CD4-positive, CD25-positive, alpha-beta regulatory T cell (primary cell): Measurements from ENCODE around the gene SLAMF1. TPM values are rescaled to one million over a fixed set of nuclear protein-coding genes. Genes with fewer than 3 reads are reported as not detected.
"Not testable (repeated sequence)": the region's sequence is repeated elsewhere in the genome, so short reads cannot be mapped to it uniquely, and the experiment has no call there.

ENCODE experiments used
- ATAC-seq, 2 donors: fragments of 150-1000 bp; cut with Tn5 transposase; one replicate each; pipeline ENCODE4 v1.10.0; 2021; ENCODE audit warnings: low read depth in 2 of 2, moderate number of reproducible peaks in 2 of 2, moderate library complexity in 1 of 2
- DNase-seq, 3 donors: peaks; one replicate each; pipeline versions ENCODE4 v3.0.0 to v3.0.0-alpha.2; 2012 to 2022; ENCODE audit warnings: mixed read lengths in 1 of 3
- H3K27ac ChIP-seq: one replicate; pipeline ENCODE4 v1.7.0; 2013; ENCODE audit warnings: mild to moderate bottlenecking, low read length; ENCODE audit not compliant: insufficient read depth, poor library complexity, severe bottlenecking
- H3K27me3 ChIP-seq: one replicate; pipeline ENCODE4 v1.7.0; 2013; ENCODE audit warnings: low read length; ENCODE audit not compliant: control insufficient read depth, insufficient read depth
- H3K36me3 ChIP-seq: one replicate; pipeline ENCODE4 v1.7.0; 2013; ENCODE audit warnings: mild to moderate bottlenecking, low read length, moderate library complexity; ENCODE audit not compliant: control insufficient read depth, insufficient read depth
- H3K4me1 ChIP-seq: 2 replicates; pipeline ENCODE4 v1.7.0; 2013; ENCODE audit warnings: mild to moderate bottlenecking, low read length; ENCODE audit not compliant: insufficient read depth, control insufficient read depth, poor library complexity, severe bottlenecking
- H3K4me3 ChIP-seq: one replicate; pipeline ENCODE4 v1.7.0; 2013; ENCODE audit warnings: low read depth, mild to moderate bottlenecking, low read length, moderate library complexity
- H3K9me3 ChIP-seq, 2 experiments: 1 replicate in 1 of 2; 2 replicates in 1 of 2; pipeline ENCODE4 v1.7.0; 2013; ENCODE audit warnings: low read length in 2 of 2, mild to moderate bottlenecking in 1 of 2, moderate library complexity in 1 of 2; ENCODE audit not compliant: control insufficient read depth in 2 of 2
- H3K27ac Mint-ChIP-seq, 3 donors: one replicate each; pipeline ENCODE4 v1.8.0; 2020 to 2022; ENCODE audit warnings: mild to moderate bottlenecking in 3 of 3, mixed read lengths in 3 of 3, moderate library complexity in 2 of 3
- H3K27me3 Mint-ChIP-seq: one replicate; pipeline ENCODE4 v1.8.0; 2022; ENCODE audit warnings: mild to moderate bottlenecking, mixed read lengths
- H3K36me3 Mint-ChIP-seq: one replicate; pipeline ENCODE4 v1.8.0; 2020; ENCODE audit warnings: mixed read lengths
- H3K4me1 Mint-ChIP-seq, 4 donors: one replicate each; pipeline ENCODE4 v1.8.0; 2020 to 2022; ENCODE audit warnings: mixed read lengths in 4 of 4, mild to moderate bottlenecking in 1 of 4
- H3K4me3 Mint-ChIP-seq, 4 donors: one replicate each; pipeline ENCODE4 v1.8.0; 2020 to 2022; ENCODE audit warnings: mild to moderate bottlenecking in 4 of 4, mixed read lengths in 4 of 4, moderate library complexity in 3 of 4
- H3K9me3 Mint-ChIP-seq, 7 donors: one replicate each; pipeline ENCODE4 v1.8.0; 2020 to 2022; ENCODE audit warnings: mixed read lengths in 7 of 7, mild to moderate bottlenecking in 3 of 7, moderate library complexity in 2 of 7
- polyA plus RNA-seq, 4 donors: library from polyadenylated mRNA; unstranded; fragments of 300-500 nt; fragmentation: Illumina TruSeq; gene quantifications; one replicate each; pipeline ENCODE4 v1.2.3, GENCODE V29; 2021
- total RNA-seq: library from RNA; stranded (reverse); gene quantifications from one replicate; pipeline ENCODE4 v1.2.3, GENCODE V29; 2022

SLAMF1 gene
- total and polyA plus RNA-seq, 5 donors from 2014 or later = 33.5 to 70.3 (median 44.2) TPM

DNA sequence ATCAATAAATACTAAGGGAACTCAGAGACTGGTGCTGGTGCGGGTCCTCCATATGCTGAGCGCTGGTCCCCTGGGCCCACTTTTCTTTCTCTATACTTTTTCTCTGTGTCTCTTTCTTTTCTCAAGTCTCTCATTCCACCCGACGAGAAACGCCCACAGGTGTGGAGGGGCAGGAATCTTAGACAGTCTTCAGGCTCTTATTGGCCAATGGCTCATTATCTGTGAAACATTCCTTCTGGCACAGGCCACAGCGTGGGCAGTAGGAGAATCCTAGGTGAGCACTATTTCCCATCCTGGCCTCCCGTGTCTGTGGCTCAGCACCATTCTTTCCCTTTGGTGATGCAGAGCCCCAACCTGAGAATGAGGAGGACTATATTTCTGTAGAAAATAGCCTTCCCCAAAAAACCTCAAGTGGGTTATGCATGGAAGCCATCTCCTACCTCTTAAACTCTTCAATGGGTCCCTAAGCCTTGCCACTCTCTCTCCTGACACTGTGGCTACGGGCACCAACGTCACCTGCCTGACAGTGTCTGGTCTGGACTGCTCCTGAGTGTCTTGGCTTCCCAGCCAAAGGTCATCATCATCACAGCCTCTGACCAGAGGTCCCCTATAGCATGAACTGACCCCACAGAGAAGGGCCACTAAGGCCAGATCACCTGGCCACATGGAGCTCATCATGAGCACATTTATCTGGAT is 6.2 kb upstream of the SLAMF1 start:
- no peaks in the 10 kb centered on the region for H3K36me3 Mint-ChIP-seq
- peaks cover 33 to 82% (median 53%) of the 10 kb centered on the region in 4 donors for H3K4me1 Mint-ChIP-seq
- peak overlapping the region; percentile 60 to 85 (median 61) for H3K27ac Mint-ChIP-seq
- H3K9me3 ChIP-seq = no peaks in the 10 kb centered on the region
- DNase-seq (no peak), ATAC-seq (no peak)
- no peak overlapping the region for H3K4me3 ChIP-seq
- no peak overlapping the region for H3K27ac ChIP-seq
- peaks cover 0 to 2% (median 0%) of the 10 kb centered on the region in 7 donors for H3K9me3 Mint-ChIP-seq
- H3K27me3 ChIP-seq = no peaks in the 10 kb centered on the region
- no peaks in the 10 kb centered on the region for H3K36me3 ChIP-seq
- H3K4me1 ChIP-seq = peaks cover 31% of the 10 kb centered on the region
- no peaks in the 10 kb centered on the region for H3K27me3 Mint-ChIP-seq
- H3K4me3 Mint-ChIP-seq = peak overlapping the region in 3 of 4 donors; percentile 2 to 19 (median 5)

- ATAC-seq, DNase-seq, H3K9me3 ChIP-seq, H3K27me3 ChIP-seq, H3K9me3 Mint-ChIP-seq, H3K36me3 ChIP-seq, H3K36me3 Mint-ChIP-seq, H3K27me3 Mint-ChIP-seq: not testable (repeated sequence)
- H3K4me1 ChIP-seq = peaks cover 32% of the 10 kb centered on the region
- Mint-ChIP-seq H3K4me3 (peak overlapping the region in 2 of 4 donors; percentile 42 to 52), H3K4me1 (peaks cover 30 to 81% (median 52%) of the 10 kb centered on the region in 4 donors), H3K27ac (peak overlapping the region; percentile 60 to 88 (median 85))
- H3K27ac ChIP-seq = peak overlapping the region; percentile 18
- peak overlapping the region; percentile 39 for H3K4me3 ChIP-seq
These were observed 5.3 kb upstream of the SLAMF1 start for GRCh38 chr1:160652065-160652641.

GRCh38 chr1:160651433-160652064 is 4.7 kb upstream of the SLAMF1 start:
- no peaks in the 10 kb centered on the region for H3K36me3 ChIP-seq
- Mint-ChIP-seq H3K9me3 (peaks cover 0 to 2% (median 0%) of the 10 kb centered on the region in 7 donors), H3K27me3 (no peaks in the 10 kb centered on the region), H3K4me1 (peaks cover 24 to 79% (median 48%) of the 10 kb centered on the region in 4 donors), H3K4me3 (peak overlapping the region in 3 of 4 donors; percentile 3 to 52 (median 42)), H3K27ac (peak overlapping the region; percentile 60 to 88 (median 85)), H3K36me3 (no peaks in the 10 kb centered on the region)
- H3K4me3 ChIP-seq = peak overlapping the region; percentile 39
- ATAC-seq (peak; percentile 52 to 58), DNase-seq (no peak)
- H3K27ac ChIP-seq = peak overlapping the region; percentile 18
- no peaks in the 10 kb centered on the region for H3K9me3 ChIP-seq
- H3K27me3 ChIP-seq = no peaks in the 10 kb centered on the region
- peaks cover 30% of the 10 kb centered on the region for H3K4me1 ChIP-seq

GRCh38 chr1:160647329-160647720 is 481 bp upstream of the SLAMF1 start:
- Histone ChIP-seq H3K9me3 (no peaks in the 10 kb centered on the region), H3K36me3 (no peaks in the 10 kb centered on the region), H3K27ac (peak overlapping the region; percentile 78), H3K4me3 (peak overlapping the region; percentile 99), H3K27me3 (no peaks in the 10 kb centered on the region), H3K4me1 (peaks cover 43% of the 10 kb centered on the region)
- ATAC-seq = peak; percentile 12 to 27
- peaks cover 24 to 80% (median 52%) of the 10 kb centered on the region in 4 donors for H3K4me1 Mint-ChIP-seq
- H3K4me3 Mint-ChIP-seq = peak overlapping the region; percentile 99 to 100 (median 99)
- no peak for DNase-seq
- H3K27me3 Mint-ChIP-seq = no peaks in the 10 kb centered on the region
- H3K9me3 Mint-ChIP-seq = peaks cover 0 to 2% (median 0%) of the 10 kb centered on the region in 7 donors
- H3K27ac Mint-ChIP-seq = peak overlapping the region; percentile 94 to 98 (median 96)
- peaks cover 19% of the 10 kb centered on the region for H3K36me3 Mint-ChIP-seq

DNA sequence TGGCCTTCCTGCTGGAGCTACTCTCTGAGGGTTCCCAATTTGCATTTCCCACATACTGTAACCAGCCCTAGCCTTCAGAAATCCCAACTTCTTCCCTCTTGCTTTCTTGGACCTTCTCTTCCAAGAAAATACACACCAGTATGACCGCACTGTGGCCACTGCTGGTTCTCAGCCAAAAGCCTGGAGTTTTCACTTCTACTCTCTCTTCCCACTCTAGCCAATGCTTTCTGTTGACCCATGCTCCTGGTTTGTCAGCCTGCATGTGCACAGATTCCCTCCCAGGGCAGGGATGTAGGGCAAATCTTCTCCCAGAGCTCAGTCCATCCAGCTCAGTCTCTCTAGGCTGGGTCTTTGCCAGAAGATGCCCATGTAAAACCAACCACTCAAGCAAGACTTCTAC is 664 bp downstream of the SLAMF1 start:
- Mint-ChIP-seq H3K9me3 (peaks cover 0 to 2% (median 0%) of the 10 kb centered on the region in 7 donors), H3K27me3 (no peaks in the 10 kb centered on the region), H3K36me3 (peaks cover 19% of the 10 kb centered on the region), H3K27ac (peak overlapping the region; percentile 94 to 98 (median 96)), H3K4me1 (peaks cover 23 to 79% (median 54%) of the 10 kb centered on the region in 4 donors), H3K4me3 (peak overlapping the region; percentile 99 to 100 (median 99))
- DNase-seq = no peak
- Histone ChIP-seq H3K27ac (peak overlapping the region; percentile 78), H3K4me3 (peak overlapping the region; percentile 99), H3K36me3 (no peaks in the 10 kb centered on the region), H3K9me3 (no peaks in the 10 kb centered on the region), H3K4me1 (peaks cover 47% of the 10 kb centered on the region), H3K27me3 (no peaks in the 10 kb centered on the region)
- no peak for ATAC-seq

DNA sequence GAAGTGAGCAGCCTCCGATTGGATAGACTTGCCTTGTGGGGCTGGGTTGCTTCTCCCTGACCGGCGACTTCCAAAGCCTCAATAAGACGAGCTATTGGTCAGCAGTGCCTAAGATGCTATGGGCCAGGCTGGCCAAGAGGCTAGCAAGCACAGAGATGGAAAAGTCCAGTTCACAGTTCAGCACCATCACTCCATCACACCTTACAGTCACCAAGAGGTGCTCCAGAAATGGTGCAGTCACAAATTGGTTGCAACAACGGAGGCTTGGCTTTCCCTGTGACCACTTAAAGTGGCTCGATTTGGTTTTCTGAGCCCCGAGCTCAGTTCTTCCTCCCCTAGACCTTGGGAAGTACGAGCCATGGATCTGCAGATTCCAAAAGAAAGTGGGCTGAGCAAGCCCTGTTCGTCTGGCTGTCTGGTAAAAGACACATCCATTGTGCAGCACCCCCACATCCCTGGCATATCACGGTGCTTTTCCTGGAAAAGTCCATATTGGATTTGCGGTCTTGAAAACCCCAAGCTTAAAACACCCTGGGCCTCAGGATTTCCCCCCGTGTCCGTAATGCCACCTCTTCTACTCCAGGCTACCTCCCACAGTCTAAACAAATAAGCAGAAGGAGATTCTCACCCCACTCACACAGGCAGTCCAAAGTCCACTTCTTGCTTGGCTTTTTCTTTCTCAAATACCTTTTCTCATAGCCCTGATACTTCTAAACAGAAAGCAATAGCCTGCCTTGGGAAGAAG is 1.3 kb downstream of the SLAMF1 start:
- Mint-ChIP-seq H3K4me1 (peaks cover 20 to 79% (median 52%) of the 10 kb centered on the region in 4 donors), H3K9me3 (peaks cover 0 to 2% (median 0%) of the 10 kb centered on the region in 7 donors), H3K4me3 (peak overlapping the region; percentile 99 to 100 (median 99)), H3K27me3 (no peaks in the 10 kb centered on the region), H3K36me3 (peaks cover 19% of the 10 kb centered on the region), H3K27ac (peak overlapping the region; percentile 94 to 98 (median 96))
- ATAC-seq (no peak), DNase-seq (no peak)
- Histone ChIP-seq H3K27me3 (no peaks in the 10 kb centered on the region), H3K4me3 (peak overlapping the region; percentile 99), H3K36me3 (no peaks in the 10 kb centered on the region), H3K9me3 (no peaks in the 10 kb centered on the region), H3K4me1 (peaks cover 51% of the 10 kb centered on the region), H3K27ac (peak overlapping the region; percentile 78)

DNA sequence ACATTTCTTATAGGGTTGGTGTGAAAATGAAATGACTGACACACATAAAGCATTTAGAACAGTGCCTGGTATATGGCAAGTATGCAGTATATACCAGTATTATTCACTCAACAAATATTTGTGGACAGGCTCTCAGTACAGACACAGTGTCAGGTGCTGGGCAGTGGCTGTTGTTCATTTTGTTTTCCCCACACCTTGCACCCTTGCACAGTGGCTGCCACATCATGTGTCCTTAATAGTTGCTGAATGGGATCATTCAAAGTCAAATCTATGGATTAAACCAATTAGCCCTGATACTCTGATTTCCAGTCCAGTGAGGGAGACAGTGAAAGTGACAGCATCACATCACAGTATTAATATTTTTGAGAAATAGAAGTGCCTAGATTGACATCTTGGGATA is 2.4 kb downstream of the SLAMF1 start:
- no peak for DNase-seq
- peak overlapping the region; percentile 99 for H3K4me3 ChIP-seq
- no peaks in the 10 kb centered on the region for H3K36me3 ChIP-seq
- Mint-ChIP-seq H3K4me1 (peaks cover 30 to 83% (median 57%) of the 10 kb centered on the region in 4 donors), H3K9me3 (peaks cover 0 to 2% (median 0%) of the 10 kb centered on the region in 7 donors), H3K27ac (peak overlapping the region; percentile 94 to 98 (median 96)), H3K4me3 (peak overlapping the region; percentile 99 to 100 (median 99)), H3K27me3 (no peaks in the 10 kb centered on the region), H3K36me3 (peaks cover 24% of the 10 kb centered on the region)
- no peaks in the 10 kb centered on the region for H3K9me3 ChIP-seq
- peak overlapping the region; percentile 86 for H3K27ac ChIP-seq
- H3K27me3 ChIP-seq = no peaks in the 10 kb centered on the region
- peaks cover 62% of the 10 kb centered on the region for H3K4me1 ChIP-seq
- no peak for ATAC-seq
